IMR-90 (cell line): ENCODE measurements around the gene PLXNC1.

Experiments
- CEBPB ChIP-seq: IDR thresholded peaks from 2 replicates; pipeline ENCODE4 v1.6.1; 2012; ENCODE audit warnings: low read depth, low read length, improper control_type of control experiment
- MAZ ChIP-seq: IDR thresholded peaks from 2 replicates; pipeline ENCODE4 v1.6.1; 2012; ENCODE audit warnings: low read depth, mild to moderate bottlenecking, low read length, improper control_type of control experiment, moderate library complexity, borderline replicate concordance
- MXI1 ChIP-seq: IDR thresholded peaks from 2 replicates; pipeline ENCODE4 v1.6.1; 2012; ENCODE audit warnings: low read depth, mild to moderate bottlenecking, low read length, moderate library complexity, borderline replicate concordance
- POLR2A ChIP-seq: IDR thresholded peaks from 2 replicates; pipeline ENCODE4 v1.6.1; 2012; ENCODE audit warnings: mild to moderate bottlenecking, low read depth, low read length
- RFX5 ChIP-seq: IDR thresholded peaks from 2 replicates; pipeline ENCODE4 v1.8.0; 2012; ENCODE audit warnings: low read depth, mild to moderate bottlenecking, low read length, moderate library complexity
- SMC3 ChIP-seq: fragments of 150-350 bp; IDR thresholded peaks from 2 replicates; pipeline ENCODE4 v1.6.1; 2016; ENCODE audit warnings: low read depth, mild to moderate bottlenecking, antibody characterized with exemption, low read length, moderate library complexity
- TF ChIP-seq, protein P1 (sequence below): conservative IDR thresholded peaks from 2 replicates; pipeline ENCODE4 v1.5.1; 2012; ENCODE audit warnings: mild to moderate bottlenecking, low read depth, low read length, improper control_type of control experiment

DNA sequence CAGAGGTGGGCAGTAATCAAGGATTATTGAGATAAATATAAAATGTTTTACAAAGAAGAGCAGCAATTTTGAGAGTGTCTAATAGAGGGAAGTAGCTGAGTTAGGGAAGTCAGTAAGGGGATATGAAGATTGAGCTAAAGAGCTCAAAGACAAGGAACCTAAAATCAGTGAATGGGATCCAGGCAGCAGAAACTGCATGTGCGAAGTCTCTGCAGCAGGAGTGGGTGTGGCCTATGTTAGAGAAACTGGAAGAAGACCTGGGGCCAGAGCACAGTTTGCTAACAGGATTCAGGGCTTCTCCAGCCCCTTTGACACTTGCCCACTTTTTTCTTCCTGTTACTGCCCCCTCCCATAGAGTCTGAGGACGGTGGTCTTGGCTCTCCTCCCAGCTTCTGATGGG is 36.3 kb upstream of the PLXNC1 start:
- TF ChIP-seq CEBPB (no peak), POLR2A (no peak), MAZ (no peak), MXI1 (no peak), SMC3 (no peak), RFX5 (no peak)
- TF ChIP-seq, protein P1, sequence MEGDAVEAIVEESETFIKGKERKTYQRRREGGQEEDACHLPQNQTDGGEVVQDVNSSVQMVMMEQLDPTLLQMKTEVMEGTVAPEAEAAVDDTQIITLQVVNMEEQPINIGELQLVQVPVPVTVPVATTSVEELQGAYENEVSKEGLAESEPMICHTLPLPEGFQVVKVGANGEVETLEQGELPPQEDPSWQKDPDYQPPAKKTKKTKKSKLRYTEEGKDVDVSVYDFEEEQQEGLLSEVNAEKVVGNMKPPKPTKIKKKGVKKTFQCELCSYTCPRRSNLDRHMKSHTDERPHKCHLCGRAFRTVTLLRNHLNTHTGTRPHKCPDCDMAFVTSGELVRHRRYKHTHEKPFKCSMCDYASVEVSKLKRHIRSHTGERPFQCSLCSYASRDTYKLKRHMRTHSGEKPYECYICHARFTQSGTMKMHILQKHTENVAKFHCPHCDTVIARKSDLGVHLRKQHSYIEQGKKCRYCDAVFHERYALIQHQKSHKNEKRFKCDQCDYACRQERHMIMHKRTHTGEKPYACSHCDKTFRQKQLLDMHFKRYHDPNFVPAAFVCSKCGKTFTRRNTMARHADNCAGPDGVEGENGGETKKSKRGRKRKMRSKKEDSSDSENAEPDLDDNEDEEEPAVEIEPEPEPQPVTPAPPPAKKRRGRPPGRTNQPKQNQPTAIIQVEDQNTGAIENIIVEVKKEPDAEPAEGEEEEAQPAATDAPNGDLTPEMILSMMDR, result no peak
